Measurements from ENCODE around the gene MCOLN3. TPM values are rescaled to one million over a fixed set of nuclear protein-coding genes. Genes with fewer than 3 reads are reported as not detected.

The MCOLN3 gene
- polyA plus RNA-seq, 1 donor, result 181 TPM

DNA sequence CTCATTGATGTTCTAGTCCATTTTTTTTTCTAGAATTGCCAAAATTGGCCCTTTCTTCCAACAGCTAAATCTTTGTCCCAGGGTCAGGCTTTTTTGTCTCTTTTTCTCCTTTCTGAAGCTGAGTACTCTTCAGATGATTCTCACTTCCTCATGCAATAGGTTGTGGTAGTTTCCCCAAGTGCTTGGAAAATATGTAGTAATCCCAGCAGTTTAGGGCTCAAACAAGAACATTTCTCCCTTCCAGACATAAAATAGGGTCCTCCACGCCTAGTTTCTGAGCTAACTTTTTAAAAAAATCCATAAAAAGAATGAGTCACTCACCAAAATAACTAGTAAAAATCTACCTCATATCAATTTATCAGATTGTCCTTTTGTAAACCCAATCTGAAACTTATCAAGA is 10.0 kb upstream of the MCOLN3 start:
- H3K4me1 ChIP-seq (ENCODE audit: control insufficient read depth, insufficient read depth, low read length), result no peaks in the 10 kb centered on the region
- WGBS (ENCODE audit: insufficient coverage, low lambda C conversion rate), result 80% methylated on average over 1 of the region's 1 CpG
- H3K36me3 ChIP-seq (ENCODE audit: control insufficient read depth, insufficient read depth, low read length), result no peaks in the 10 kb centered on the region
- DNase-seq, result no peak
- no peaks in the 10 kb centered on the region for H3K27me3 ChIP-seq (ENCODE audit: control insufficient read depth, insufficient read depth, low read length)
- no peak overlapping the region for H3K4me3 ChIP-seq (ENCODE audit: low read length)
- H3K9me3 ChIP-seq (ENCODE audit: control insufficient read depth, low read depth, low read length), result no peaks in the 10 kb centered on the region
- no peak overlapping the region for H3K27ac ChIP-seq (ENCODE audit: low read length)

DNA sequence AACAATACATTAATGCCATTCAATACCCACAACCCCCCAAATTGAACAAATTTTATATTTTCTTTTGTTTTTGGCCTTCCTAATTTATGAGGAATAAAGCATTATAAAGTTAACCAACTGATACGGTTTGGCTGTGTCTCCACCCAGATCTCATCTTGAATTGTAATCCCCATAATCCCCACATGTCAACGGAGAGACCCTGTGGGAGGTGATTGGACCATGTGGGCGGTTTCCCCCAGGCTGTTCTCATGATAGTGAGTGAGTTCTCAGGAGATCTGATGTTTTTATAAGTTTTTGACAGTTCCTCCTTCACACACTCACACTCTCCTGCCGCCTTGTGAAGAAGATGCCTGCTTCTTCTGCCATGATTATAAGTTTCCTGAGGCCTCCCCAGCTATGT is 6.4 kb upstream of the MCOLN3 start:
- Histone ChIP-seq H3K36me3 (ENCODE audit: control insufficient read depth, insufficient read depth, low read length) (no peaks in the 10 kb centered on the region), H3K27me3 (ENCODE audit: control insufficient read depth, insufficient read depth, low read length) (peaks cover 4% of the 10 kb centered on the region), H3K4me3 (ENCODE audit: low read length) (no peak overlapping the region), H3K27ac (ENCODE audit: low read length) (no peak overlapping the region), H3K9me3 (ENCODE audit: control insufficient read depth, low read depth, low read length) (no peaks in the 10 kb centered on the region), H3K4me1 (ENCODE audit: control insufficient read depth, insufficient read depth, low read length) (peaks cover 6% of the 10 kb centered on the region)
- no CpG with 5 or more reads among the region's 4 CpGs for WGBS (ENCODE audit: insufficient coverage, low lambda C conversion rate)
- no peak for DNase-seq

DNA sequence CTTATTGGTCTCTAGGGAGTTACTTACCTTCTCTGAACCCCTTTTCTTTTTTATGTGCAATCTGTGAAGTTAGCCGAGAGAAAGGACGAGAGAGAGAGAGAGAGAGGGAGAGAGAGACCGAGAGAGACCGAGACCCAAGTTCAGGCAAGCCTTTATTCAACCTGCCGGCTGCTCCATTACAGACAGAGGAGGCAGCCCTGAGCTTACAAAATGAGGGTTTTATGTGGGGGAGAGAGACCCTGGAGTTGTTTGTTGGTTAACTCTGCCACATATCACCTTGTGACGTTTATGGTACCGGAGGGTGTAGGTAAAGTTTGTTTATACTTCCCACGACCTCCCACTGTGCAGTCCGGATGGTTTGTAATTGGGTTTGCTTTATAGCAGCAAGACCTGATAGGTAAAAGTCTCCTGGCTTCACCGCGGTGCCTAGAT is 1.5 kb upstream of the MCOLN3 start:
- no peaks in the 10 kb centered on the region for H3K36me3 ChIP-seq (ENCODE audit: control insufficient read depth, insufficient read depth, low read length)
- no peaks in the 10 kb centered on the region for H3K9me3 ChIP-seq (ENCODE audit: control insufficient read depth, low read depth, low read length)
- WGBS (ENCODE audit: insufficient coverage, low lambda C conversion rate), result no CpG with 5 or more reads among the region's 11 CpGs
- H3K27ac ChIP-seq (ENCODE audit: low read length), result peak overlapping the region; percentile 99
- DNase-seq, result no peak
- peaks cover 12% of the 10 kb centered on the region for H3K4me1 ChIP-seq (ENCODE audit: control insufficient read depth, insufficient read depth, low read length)
- H3K4me3 ChIP-seq (ENCODE audit: low read length), result peak overlapping the region; percentile 18
- H3K27me3 ChIP-seq (ENCODE audit: control insufficient read depth, insufficient read depth, low read length), result peaks cover 22% of the 10 kb centered on the region

DNA sequence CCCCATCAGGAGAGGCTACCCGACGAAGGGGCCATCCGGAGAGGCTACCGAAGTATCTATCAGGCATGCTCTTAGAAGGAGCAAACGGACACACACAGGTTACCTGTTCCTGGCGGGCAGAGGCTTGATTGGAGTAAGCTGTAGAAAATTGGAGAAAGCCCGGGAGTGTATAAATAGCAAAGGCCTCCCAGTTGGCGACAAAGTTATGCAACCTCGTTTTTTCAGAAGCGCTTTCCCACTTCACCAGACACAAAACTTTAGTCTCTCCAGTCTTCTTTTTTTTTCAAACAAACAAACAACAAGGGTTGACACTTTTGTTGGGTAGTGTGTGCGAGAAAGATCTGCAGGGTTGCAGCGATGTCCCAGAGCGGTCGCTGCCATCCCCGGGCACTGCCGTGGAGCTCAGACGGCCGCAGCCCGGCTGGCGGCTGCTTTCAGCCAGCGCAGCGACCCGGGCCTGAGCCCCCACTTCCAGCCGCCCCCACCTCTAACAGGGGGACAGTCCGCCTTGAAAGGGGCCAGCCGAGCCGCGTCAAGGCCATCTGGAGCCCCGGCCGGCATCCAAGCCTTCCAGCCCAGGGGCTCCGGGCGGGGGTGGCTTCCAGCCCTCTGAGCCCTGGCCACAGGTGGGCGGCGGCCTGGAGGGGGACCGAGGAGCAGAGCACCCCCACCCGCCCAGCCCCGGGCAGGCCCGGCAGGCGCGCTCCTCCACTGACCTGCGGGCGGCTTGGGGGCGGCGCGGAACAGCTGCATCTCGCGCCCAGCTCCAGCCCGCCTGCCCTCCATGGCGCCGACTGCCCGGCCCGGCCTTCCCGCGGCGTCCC is 616 bp downstream of the MCOLN3 start:
- H3K4me1 ChIP-seq (ENCODE audit: control insufficient read depth, insufficient read depth, low read length), result peaks cover 12% of the 10 kb centered on the region
- peaks cover 22% of the 10 kb centered on the region for H3K27me3 ChIP-seq (ENCODE audit: control insufficient read depth, insufficient read depth, low read length)
- H3K9me3 ChIP-seq (ENCODE audit: control insufficient read depth, low read depth, low read length), result no peaks in the 10 kb centered on the region
- WGBS (ENCODE audit: insufficient coverage, low lambda C conversion rate), result 0% methylated on average over 4 of the region's 55 CpGs
- DNase-seq, result peak in 1 of 2 donors; percentile 48
- H3K4me3 ChIP-seq (ENCODE audit: low read length), result peak overlapping the region; percentile 88
- H3K36me3 ChIP-seq (ENCODE audit: control insufficient read depth, insufficient read depth, low read length), result no peaks in the 10 kb centered on the region
- H3K27ac ChIP-seq (ENCODE audit: low read length), result peak overlapping the region; percentile 99

DNA sequence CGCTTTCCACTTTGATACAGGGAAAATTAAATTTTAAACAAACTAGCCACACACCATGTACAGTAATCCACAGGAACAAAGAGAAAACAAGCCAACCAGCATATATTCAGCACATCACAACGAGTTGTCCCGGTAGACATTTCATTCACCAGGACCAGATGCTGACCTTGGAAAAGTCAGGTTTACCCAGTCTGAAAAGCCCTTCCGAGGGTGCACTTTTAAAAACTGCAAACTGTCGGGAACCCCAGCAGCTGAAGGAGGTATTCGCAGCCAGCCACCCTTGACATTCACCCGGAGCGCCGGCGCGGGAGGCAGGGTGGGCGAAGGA is 1.2 kb downstream of the MCOLN3 start:
- Histone ChIP-seq H3K4me1 (ENCODE audit: control insufficient read depth, insufficient read depth, low read length) (peaks cover 12% of the 10 kb centered on the region), H3K9me3 (ENCODE audit: control insufficient read depth, low read depth, low read length) (no peaks in the 10 kb centered on the region), H3K27me3 (ENCODE audit: control insufficient read depth, insufficient read depth, low read length) (peaks cover 22% of the 10 kb centered on the region), H3K27ac (ENCODE audit: low read length) (peak overlapping the region; percentile 99), H3K36me3 (ENCODE audit: control insufficient read depth, insufficient read depth, low read length) (no peaks in the 10 kb centered on the region), H3K4me3 (ENCODE audit: low read length) (peak overlapping the region; percentile 88)
- DNase-seq, result peak in 1 of 2 donors; percentile 37
- WGBS (ENCODE audit: insufficient coverage, low lambda C conversion rate), result no CpG with 5 or more reads among the region's 12 CpGs

DNA sequence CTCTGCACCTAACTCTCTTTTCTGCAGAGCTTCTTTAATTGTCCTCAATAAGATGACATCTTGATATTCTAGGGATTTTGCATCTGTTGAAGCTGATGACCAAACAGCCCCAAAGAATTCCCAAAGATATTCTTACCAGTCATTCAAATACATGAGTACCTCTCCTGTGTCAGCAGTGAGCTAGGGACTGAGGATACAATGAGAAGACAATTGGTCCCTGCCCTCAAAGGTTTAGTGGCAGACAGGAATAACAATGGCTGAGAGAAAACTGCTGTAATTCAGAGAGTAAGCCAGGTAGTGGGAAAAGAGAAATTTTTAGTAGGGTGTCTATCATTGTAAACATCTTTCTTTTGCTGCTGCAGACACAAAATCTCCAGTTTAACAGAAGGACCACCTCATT is 5.9 kb downstream of the MCOLN3 start:
- no peak for DNase-seq
- Histone ChIP-seq H3K9me3 (ENCODE audit: control insufficient read depth, low read depth, low read length) (no peaks in the 10 kb centered on the region), H3K27ac (ENCODE audit: low read length) (no peak overlapping the region), H3K4me3 (ENCODE audit: low read length) (no peak overlapping the region), H3K27me3 (ENCODE audit: control insufficient read depth, insufficient read depth, low read length) (peaks cover 7% of the 10 kb centered on the region), H3K4me1 (ENCODE audit: control insufficient read depth, insufficient read depth, low read length) (no peaks in the 10 kb centered on the region), H3K36me3 (ENCODE audit: control insufficient read depth, insufficient read depth, low read length) (peaks cover 15% of the 10 kb centered on the region)

DNA sequence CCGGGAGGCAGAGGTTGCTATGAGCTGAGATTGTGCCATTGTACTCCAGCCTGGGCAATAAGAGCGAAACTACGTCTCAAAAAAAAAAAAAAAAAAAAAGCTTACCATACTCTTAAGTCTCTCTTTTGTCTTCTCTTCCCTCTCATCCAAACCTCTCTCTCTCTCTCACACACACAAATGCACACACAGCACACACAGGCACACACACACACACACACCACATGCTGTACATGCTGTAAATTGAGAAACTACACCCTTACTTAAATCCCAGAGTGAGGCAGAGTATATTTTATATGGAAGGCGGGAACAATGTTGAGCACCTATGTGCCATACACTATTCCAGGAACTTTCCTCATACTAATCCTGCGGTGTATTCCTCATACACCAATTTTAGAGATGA is 6.5 kb downstream of the MCOLN3 start:
- no peak overlapping the region for H3K27ac ChIP-seq (ENCODE audit: low read length)
- H3K4me3 ChIP-seq (ENCODE audit: low read length), result no peak overlapping the region
- WGBS (ENCODE audit: insufficient coverage, low lambda C conversion rate), result no CpG with 5 or more reads among the region's 5 CpGs
- H3K9me3 ChIP-seq (ENCODE audit: control insufficient read depth, low read depth, low read length), result no peaks in the 10 kb centered on the region
- H3K4me1 ChIP-seq (ENCODE audit: control insufficient read depth, insufficient read depth, low read length), result no peaks in the 10 kb centered on the region
- H3K36me3 ChIP-seq (ENCODE audit: control insufficient read depth, insufficient read depth, low read length), result peaks cover 21% of the 10 kb centered on the region
- DNase-seq, result no peak
- peaks cover 2% of the 10 kb centered on the region for H3K27me3 ChIP-seq (ENCODE audit: control insufficient read depth, insufficient read depth, low read length)

DNA sequence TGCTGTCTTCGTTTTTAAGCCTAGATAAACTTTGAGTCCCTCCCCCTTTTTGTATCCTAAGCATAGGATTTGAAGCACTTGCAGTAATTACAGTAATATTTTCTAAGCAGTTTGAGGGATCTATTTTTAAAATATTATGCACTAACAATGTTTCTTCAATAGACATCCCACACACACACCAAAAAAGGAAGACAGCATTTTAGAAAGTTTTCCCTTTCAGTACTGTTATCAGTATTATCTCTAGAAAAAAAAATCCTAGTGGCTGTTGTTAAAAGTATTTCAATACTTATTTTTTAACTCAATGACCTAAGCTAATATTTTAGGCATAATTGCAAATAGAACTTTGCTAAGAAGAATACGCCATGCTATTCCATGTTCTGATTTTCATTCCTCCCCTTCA is 15.1 kb downstream of the MCOLN3 start:
- H3K4me1 ChIP-seq (ENCODE audit: control insufficient read depth, insufficient read depth, low read length), result no peaks in the 10 kb centered on the region
- no peak for DNase-seq
- H3K27ac ChIP-seq (ENCODE audit: low read length), result no peak overlapping the region
- no peaks in the 10 kb centered on the region for H3K27me3 ChIP-seq (ENCODE audit: control insufficient read depth, insufficient read depth, low read length)
- no peaks in the 10 kb centered on the region for H3K9me3 ChIP-seq (ENCODE audit: control insufficient read depth, low read depth, low read length)
- WGBS (ENCODE audit: insufficient coverage, low lambda C conversion rate), result 100% methylated on average over 1 of the region's 2 CpGs
- no peak overlapping the region for H3K4me3 ChIP-seq (ENCODE audit: low read length)
- peaks cover 35% of the 10 kb centered on the region for H3K36me3 ChIP-seq (ENCODE audit: control insufficient read depth, insufficient read depth, low read length)

DNA sequence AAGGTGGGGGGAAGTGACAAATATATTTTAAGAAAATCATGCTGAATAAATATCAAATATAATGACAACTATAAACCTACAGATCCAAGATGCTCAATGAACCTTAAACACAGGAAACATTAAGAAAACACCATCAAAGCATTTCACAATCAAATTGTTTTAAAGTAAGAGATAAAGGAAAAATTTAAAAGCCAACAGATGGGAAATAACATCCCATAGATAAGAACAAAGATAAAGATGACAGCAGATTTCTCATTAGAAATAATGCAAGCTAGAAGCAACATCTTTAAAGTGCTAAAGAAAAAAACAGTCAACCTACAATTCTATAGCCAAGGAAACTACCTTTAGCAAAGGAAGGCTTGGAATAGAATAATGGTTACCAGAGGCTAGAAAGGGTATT is 17.8 kb downstream of the MCOLN3 start:
- H3K4me3 ChIP-seq (ENCODE audit: low read length), result no peak overlapping the region
- peaks cover 19% of the 10 kb centered on the region for H3K36me3 ChIP-seq (ENCODE audit: control insufficient read depth, insufficient read depth, low read length)
- no peak for DNase-seq
- H3K9me3 ChIP-seq (ENCODE audit: control insufficient read depth, low read depth, low read length), result no peaks in the 10 kb centered on the region
- no peak overlapping the region for H3K27ac ChIP-seq (ENCODE audit: low read length)
- H3K27me3 ChIP-seq (ENCODE audit: control insufficient read depth, insufficient read depth, low read length), result no peaks in the 10 kb centered on the region
- H3K4me1 ChIP-seq (ENCODE audit: control insufficient read depth, insufficient read depth, low read length), result no peaks in the 10 kb centered on the region

DNA sequence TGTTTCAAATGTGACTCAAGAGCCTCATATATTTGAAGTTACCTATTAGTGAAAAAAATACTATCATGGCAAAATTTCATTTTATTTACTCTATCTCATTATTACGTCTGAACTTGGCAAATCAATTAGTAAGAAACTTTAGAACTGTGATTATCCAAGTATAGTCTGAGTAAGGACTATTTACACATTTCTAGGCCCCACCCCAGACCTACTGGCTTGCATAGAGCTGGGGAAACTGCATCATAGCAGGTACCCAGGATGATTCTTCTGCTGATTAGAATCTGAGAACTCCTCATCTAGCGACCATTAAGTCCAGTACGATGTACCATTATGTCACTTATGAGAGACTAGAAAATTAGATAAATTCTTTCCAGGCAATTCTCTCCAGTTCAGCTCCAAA is 20.1 kb downstream of the MCOLN3 start:
- Histone ChIP-seq H3K36me3 (ENCODE audit: control insufficient read depth, insufficient read depth, low read length) (peaks cover 25% of the 10 kb centered on the region), H3K27ac (ENCODE audit: low read length) (no peak overlapping the region), H3K27me3 (ENCODE audit: control insufficient read depth, insufficient read depth, low read length) (no peaks in the 10 kb centered on the region), H3K4me3 (ENCODE audit: low read length) (no peak overlapping the region), H3K4me1 (ENCODE audit: control insufficient read depth, insufficient read depth, low read length) (no peaks in the 10 kb centered on the region), H3K9me3 (ENCODE audit: control insufficient read depth, low read depth, low read length) (no peaks in the 10 kb centered on the region)
- no peak for DNase-seq
- no CpG with 5 or more reads among the region's 3 CpGs for WGBS (ENCODE audit: insufficient coverage, low lambda C conversion rate)

DNA sequence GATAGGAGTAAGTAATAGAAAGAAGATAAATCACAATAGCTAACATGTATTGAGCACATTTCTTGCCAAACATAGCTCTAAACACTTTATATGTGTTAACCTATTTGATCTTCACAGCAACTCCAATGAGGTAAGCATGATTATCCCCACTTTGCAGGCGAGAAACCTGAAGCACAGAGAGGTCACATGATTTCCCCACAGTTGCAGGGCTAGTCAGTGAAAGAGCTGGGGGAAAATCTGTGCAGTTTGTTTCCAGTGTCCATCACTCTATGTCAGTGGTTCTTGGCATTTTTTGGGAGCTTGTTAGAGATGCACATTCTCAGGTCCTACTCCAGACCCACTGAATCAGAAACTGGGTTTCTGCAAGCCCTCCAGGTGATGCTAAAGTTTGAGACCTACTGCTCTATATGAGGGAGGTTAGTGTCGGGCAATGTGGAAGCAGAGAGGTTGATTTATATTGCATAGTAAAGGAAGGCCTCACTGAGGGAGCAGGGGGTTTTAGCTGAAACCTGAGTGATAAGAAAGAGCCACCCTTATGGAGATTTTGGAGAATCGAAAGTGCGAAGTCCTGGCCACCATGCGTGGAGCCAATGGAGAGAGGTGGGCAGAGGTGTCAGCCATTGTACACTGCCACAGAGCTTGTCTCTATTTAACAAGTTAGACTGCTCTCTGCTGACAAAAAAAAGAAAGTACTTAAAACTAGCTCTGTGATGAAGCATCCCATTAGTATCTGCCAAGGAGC is 20.9 kb downstream of the MCOLN3 start:
- H3K9me3 ChIP-seq (ENCODE audit: control insufficient read depth, low read depth, low read length), result no peaks in the 10 kb centered on the region
- H3K4me3 ChIP-seq (ENCODE audit: low read length), result no peak overlapping the region
- peaks cover 25% of the 10 kb centered on the region for H3K36me3 ChIP-seq (ENCODE audit: control insufficient read depth, insufficient read depth, low read length)
- H3K27ac ChIP-seq (ENCODE audit: low read length), result no peak overlapping the region
- no peaks in the 10 kb centered on the region for H3K27me3 ChIP-seq (ENCODE audit: control insufficient read depth, insufficient read depth, low read length)
- no peak for DNase-seq
- H3K4me1 ChIP-seq (ENCODE audit: control insufficient read depth, insufficient read depth, low read length), result no peaks in the 10 kb centered on the region
- WGBS (ENCODE audit: insufficient coverage, low lambda C conversion rate), result no CpG with 5 or more reads among the region's 5 CpGs
